Small intestine (tissue), 7 donors: ENCODE data around the gene P2RX3. TPM values are rescaled to one million over a fixed set of nuclear protein-coding genes. Genes with fewer than 3 reads are reported as not detected.
A peak's percentile ranks its signal among the peaks of the same experiment; 100 is the strongest.

Experiments used
- DNase-seq, 2 donors: peaks; one replicate each; pipeline versions ENCODE4 v3.0.0 to v3.0.0-alpha.2; 2013
- FAIRE-seq: peaks from 2 replicates; lab custom pipeline; 2012; peaks lifted over from hg19 to GRCh38; lab: Jason Lieb, UNC
- H3K27ac ChIP-seq, 3 donors: one replicate each; pipeline ENCODE4 v1.5.1; 2013; ENCODE audit warnings: low read length in 2 of 3, mild to moderate bottlenecking in 2 of 3, control low read depth in 1 of 3, inconsistent platforms in 1 of 3, low read depth in 1 of 3, moderate library complexity in 1 of 3
- H3K27me3 ChIP-seq, 3 donors: one replicate each; pipeline ENCODE4 v1.6.1; 2013; ENCODE audit warnings: low read length in 3 of 3, inconsistent platforms in 1 of 3; ENCODE audit not compliant: control insufficient read depth in 3 of 3, insufficient read depth in 3 of 3
- H3K36me3 ChIP-seq, 3 donors: one replicate each; pipeline ENCODE4 v1.6.1; 2013; ENCODE audit warnings: low read length in 3 of 3, inconsistent platforms in 1 of 3, low read depth in 1 of 3, mild to moderate bottlenecking in 1 of 3, moderate library complexity in 1 of 3; ENCODE audit not compliant: control insufficient read depth in 3 of 3, insufficient read depth in 2 of 3
- H3K4me1 ChIP-seq, 3 donors: one replicate each; pipeline ENCODE4 v1.6.1; 2013; ENCODE audit warnings: low read length in 2 of 3, inconsistent platforms in 1 of 3, low read depth in 1 of 3, mild to moderate bottlenecking in 1 of 3, moderate library complexity in 1 of 3; ENCODE audit not compliant: control insufficient read depth in 3 of 3, insufficient read depth in 2 of 3
- H3K4me3 ChIP-seq, 3 donors: one replicate each; pipeline ENCODE4 v1.5.1; 2013; ENCODE audit warnings: low read length in 3 of 3, control low read depth in 1 of 3, inconsistent platforms in 1 of 3, low read depth in 1 of 3, mild to moderate bottlenecking in 1 of 3, moderate library complexity in 1 of 3
- H3K9me3 ChIP-seq, 2 donors: one replicate each; pipeline ENCODE4 v1.6.1; 2013; ENCODE audit warnings: low read depth in 1 of 2, low read length in 1 of 2; ENCODE audit not compliant: control insufficient read depth in 2 of 2, insufficient read depth in 1 of 2
- WGBS, 3 donors: extraction: QIAGEN DNeasy Blood & Tissue Kit; methylation state at CpG; one replicate each; pipeline ENCODE4 v1.1.7; 2013; 5-methylcytosine and 5-hydroxymethylcytosine counted together
- polyA plus RNA-seq, 4 donors: library from polyadenylated mRNA; stranded (reverse) in 3 of 4; unstranded in 1 of 4; fragments of 200-250 nt in 3 of 4; fragments of 120-200 nt in 1 of 4; gene quantifications; one replicate each; pipeline versions ENCODE4 v1.2.1 to v1.2.3, GENCODE V29; 2013
- donor health status: healthy with polysubstance abuse.
- donor health status: control.
- donor health status: control.
- donor health status: Bipolar disorder and iron deficiency.
- donor health status: healthy.

The P2RX3 gene
- polyA plus RNA-seq, 4 donors, result 0.46 to 0.68 TPM; not detected in 2

DNA sequence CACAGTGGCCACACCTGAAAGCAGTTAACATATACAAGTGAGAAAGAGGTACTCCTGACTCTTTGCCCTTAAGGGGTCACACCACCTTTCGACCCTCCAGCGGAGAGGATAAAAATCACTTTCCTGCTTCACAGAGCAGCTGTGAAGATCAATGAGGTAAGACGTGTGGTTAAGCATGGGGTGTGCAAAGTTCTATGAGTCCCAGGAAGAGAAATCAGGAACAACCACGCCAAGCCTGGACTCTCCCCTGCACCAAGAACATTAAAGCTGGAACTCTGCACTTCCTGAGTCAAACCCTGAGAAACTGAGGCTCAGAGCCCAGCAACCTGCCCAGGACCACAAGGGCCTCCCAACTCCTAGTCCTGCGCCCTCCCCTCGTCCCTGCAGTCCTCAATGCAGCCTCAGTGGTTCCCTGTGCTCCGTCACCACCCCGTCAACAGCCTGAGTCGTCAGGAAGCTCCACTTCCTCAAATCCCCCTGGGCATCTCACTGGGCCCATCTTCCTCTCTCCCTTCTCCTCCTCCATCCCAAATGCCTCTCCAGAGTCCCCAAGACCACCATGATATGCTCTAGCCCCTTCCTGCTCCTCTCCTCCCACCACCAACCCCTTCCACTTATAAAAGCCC lies 31.1 kb upstream of the P2RX3 start:
- Histone ChIP-seq H3K4me1 (peaks cover 3 to 60% (median 7%) of the 10 kb centered on the region in 3 donors), H3K27me3 (no peaks in the 10 kb centered on the region), H3K27ac (peak overlapping the region in 1 of 3 donors; percentile 24), H3K4me3 (peak overlapping the region in 2 of 3 donors; percentile 3 to 36), H3K9me3 (no peaks in the 10 kb centered on the region), H3K36me3 (peaks cover under 1 to 80% (median 6%) of the 10 kb centered on the region in 3 donors)
- FAIRE-seq (no peak), DNase-seq (peak; percentile 26 to 78)
- WGBS, 3 donors, result 48 to 65% (median 59%) methylated on average over 9 of the region's 9 CpGs

GRCh38 chr11:57307666-57308270 lies 30.4 kb upstream of the P2RX3 start:
- H3K27ac ChIP-seq, result peak overlapping the region in 1 of 3 donors; percentile 24
- peaks cover 3 to 67% (median 9%) of the 10 kb centered on the region in 3 donors for H3K4me1 ChIP-seq

DNA sequence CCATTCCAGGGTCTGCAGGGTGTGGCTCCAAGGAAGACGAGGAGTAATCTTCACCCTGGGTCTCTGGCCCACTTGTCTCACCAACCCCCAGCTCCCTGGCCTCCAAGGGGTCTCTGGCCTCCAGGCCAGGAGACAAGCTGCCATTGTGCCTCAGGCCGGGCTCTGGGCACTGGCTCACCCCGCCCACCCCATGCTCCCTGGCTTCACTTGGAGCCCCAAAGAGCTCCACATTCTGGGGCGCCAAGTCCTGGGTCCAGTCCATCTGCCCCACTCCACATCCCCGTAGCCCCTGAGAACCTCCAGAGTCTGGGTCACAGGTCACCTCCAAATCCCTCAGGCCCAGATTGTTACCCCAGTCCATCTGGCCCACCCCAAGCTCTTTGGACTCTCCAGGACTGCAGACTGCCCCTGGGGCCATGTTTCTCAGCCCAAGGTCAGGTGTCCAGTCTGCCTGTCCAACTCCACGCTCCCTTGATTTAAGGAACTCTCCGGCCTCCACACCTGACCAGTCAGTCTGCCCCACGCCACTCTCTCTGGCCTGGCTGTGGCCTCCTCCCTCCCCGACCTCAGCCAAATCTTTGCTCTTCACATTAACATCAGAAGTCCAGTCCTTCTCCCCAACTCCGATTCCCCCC lies 29.6 kb upstream of the P2RX3 start:
- H3K9me3 ChIP-seq, result no peaks in the 10 kb centered on the region
- peak overlapping the region in 1 of 3 donors; percentile 4 for H3K27ac ChIP-seq
- FAIRE-seq, result no peak
- DNase-seq, result no peak
- WGBS, 3 donors, result 88 to 91% (median 90%) methylated on average over 10 of the region's 10 CpGs
- H3K4me3 ChIP-seq, result peak overlapping the region in 1 of 3 donors; percentile 5
- H3K36me3 ChIP-seq, result peaks cover 0 to 80% (median 3%) of the 10 kb centered on the region in 3 donors
- H3K27me3 ChIP-seq, result no peaks in the 10 kb centered on the region
- peaks cover 3 to 75% (median 12%) of the 10 kb centered on the region in 3 donors for H3K4me1 ChIP-seq

More at GRCh38 chr11:57307666-57308270, 30.4 kb upstream of the P2RX3 start:
- H3K27me3 ChIP-seq, result no peaks in the 10 kb centered on the region
- DNase-seq, result no peak
- peak overlapping the region in 2 of 3 donors; percentile 3 to 36 for H3K4me3 ChIP-seq
- no peak for FAIRE-seq
- H3K9me3 ChIP-seq, result no peaks in the 10 kb centered on the region
- peaks cover 0 to 80% (median 6%) of the 10 kb centered on the region in 3 donors for H3K36me3 ChIP-seq
- WGBS, 3 donors, result 68 to 71% (median 69%) methylated on average over 7 of the region's 7 CpGs

GRCh38 chr11:57309106-57310059 lies 28.8 kb upstream of the P2RX3 start:
- H3K27ac ChIP-seq, result peak overlapping the region in 1 of 3 donors; percentile 4
- no peaks in the 10 kb centered on the region for H3K9me3 ChIP-seq
- WGBS, 3 donors, result 89 to 92% (median 91%) methylated on average over 24 of the region's 24 CpGs
- no peaks in the 10 kb centered on the region for H3K27me3 ChIP-seq
- H3K36me3 ChIP-seq, result peaks cover 0 to 80% (median 6%) of the 10 kb centered on the region in 3 donors
- no peak overlapping the region for H3K4me3 ChIP-seq
- DNase-seq, result no peak
- no peak for FAIRE-seq
- peaks cover 3 to 83% (median 14%) of the 10 kb centered on the region in 3 donors for H3K4me1 ChIP-seq

DNA sequence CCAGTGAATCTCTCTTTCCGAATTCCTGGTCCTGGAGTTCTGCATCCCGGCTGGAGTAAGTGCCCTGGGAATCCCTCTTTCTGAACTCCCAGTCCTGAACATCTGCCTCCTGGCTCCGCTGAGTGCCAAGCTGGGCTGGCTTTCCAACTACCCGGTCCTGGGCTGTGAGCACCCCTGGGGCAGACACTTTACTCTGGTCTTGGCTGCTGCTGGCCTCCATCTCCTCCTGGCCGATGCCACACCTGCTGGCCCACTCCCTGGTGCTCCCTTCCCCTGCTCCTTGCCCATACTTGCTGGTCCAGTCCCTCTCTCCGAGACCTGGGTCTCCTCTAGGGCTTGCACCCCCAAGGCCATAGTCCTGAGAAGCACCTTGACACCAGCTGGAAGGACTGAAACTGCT lies 28.1 kb upstream of the P2RX3 start:
- peaks cover 0 to 80% (median 6%) of the 10 kb centered on the region in 3 donors for H3K36me3 ChIP-seq
- no peak for FAIRE-seq
- H3K9me3 ChIP-seq, result no peaks in the 10 kb centered on the region
- H3K27me3 ChIP-seq, result no peaks in the 10 kb centered on the region
- peak overlapping the region in 2 of 3 donors; percentile 62 to 68 for H3K4me3 ChIP-seq
- WGBS, 3 donors, result 57 to 82% (median 63%) methylated on average over 6 of the region's 6 CpGs
- peak overlapping the region in 2 of 3 donors; percentile 91 to 97 for H3K27ac ChIP-seq
- H3K4me1 ChIP-seq, result peaks cover 3 to 83% (median 18%) of the 10 kb centered on the region in 3 donors
- no peak for DNase-seq

DNA sequence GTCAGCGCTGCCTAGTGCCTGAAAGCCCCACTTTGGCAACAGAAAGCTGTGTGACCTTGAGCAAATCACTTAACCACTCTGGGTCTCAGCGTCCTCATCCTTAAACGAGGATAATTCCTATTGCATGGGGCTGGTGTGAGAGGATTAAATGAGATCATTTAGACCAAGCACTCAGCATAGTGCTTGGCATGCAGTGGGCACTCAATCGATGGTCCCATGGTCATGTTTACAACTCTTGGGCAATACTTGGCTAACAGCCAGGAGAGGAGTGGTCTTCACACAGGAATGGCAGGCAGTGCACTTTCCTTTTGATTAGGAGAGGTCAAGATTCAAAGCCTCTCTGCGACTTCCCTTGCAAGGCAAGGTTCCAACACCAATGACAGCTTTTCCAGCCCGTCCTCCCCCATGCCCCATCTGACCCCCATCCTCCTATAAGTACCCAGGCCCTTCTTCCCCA lies 27.5 kb upstream of the P2RX3 start:
- FAIRE-seq, result no peak
- H3K4me3 ChIP-seq, result peak overlapping the region in 2 of 3 donors; percentile 62 to 68
- DNase-seq, result peak; percentile 81 to 87

DNA sequence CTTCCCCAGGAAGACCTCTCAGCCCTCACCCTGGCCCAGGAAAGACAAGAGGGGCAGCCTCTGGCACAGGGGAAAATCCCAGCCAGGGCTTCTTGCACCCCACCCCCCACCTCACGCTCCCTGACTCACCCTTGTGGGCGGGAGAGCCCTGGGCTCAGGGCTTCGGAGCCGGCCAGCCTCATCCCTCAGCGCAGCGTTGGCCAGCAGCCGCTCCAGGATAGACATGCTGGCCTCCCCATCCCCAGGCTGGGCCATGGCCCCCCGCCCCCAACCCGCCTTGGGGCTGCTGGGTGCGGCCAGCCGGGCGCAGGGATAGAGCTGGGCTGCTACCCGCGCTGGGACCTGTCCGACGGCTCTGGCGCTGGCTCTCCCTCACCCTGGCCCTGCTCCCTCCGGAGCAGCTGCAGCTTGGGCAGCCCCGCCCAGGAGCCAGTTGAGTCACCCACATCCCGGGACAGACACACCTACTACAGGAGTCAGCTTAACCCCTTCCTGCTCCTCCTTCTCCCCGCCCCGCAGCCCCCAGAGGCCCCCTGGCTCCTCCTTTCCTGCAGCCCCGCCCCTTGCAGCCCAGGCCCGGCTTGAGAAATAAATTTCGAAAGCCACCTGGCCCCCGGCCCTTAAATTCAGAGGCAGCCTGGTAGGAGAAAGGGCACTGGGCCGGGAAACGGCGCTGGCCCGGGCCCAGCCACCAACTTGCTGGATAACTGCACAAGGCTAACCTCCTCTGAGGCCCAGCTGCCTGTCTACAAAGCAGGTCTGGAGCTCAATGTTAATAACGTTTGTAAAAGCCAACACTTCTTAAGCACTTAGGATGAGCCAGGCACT lies 26.8 kb upstream of the P2RX3 start:
- Histone ChIP-seq H3K4me3 (peak overlapping the region in 2 of 3 donors; percentile 62 to 68), H3K4me1 (peaks cover 3 to 75% (median 18%) of the 10 kb centered on the region in 3 donors), H3K27me3 (no peaks in the 10 kb centered on the region), H3K27ac (peak overlapping the region; percentile 82 to 97 (median 91)), H3K36me3 (peaks cover 0 to 82% (median 6%) of the 10 kb centered on the region in 3 donors), H3K9me3 (no peaks in the 10 kb centered on the region)
- FAIRE-seq (no peak), DNase-seq (peak; percentile 95 to 96)
- 1 to 2% (median 1%) methylated on average over 28 to 31 of the region's 31 CpGs for WGBS, 3 donors

More for the DNA sequence above, 27.5 kb upstream of the P2RX3 start:
- H3K4me1 ChIP-seq, result peaks cover 3 to 81% (median 18%) of the 10 kb centered on the region in 3 donors
- WGBS, 3 donors, result 10 to 37% (median 26%) methylated on average over 6 of the region's 6 CpGs
- peak overlapping the region; percentile 82 to 97 (median 91) for H3K27ac ChIP-seq
- H3K27me3 ChIP-seq, result no peaks in the 10 kb centered on the region
- H3K36me3 ChIP-seq, result peaks cover 0 to 79% (median 6%) of the 10 kb centered on the region in 3 donors
- no peaks in the 10 kb centered on the region for H3K9me3 ChIP-seq
